HL-60 (cell line): ENCODE measurements around the gene SLC9C2.

Source experiments
- DNase-seq, 2 experiments: peaks; one replicate each; pipeline ENCODE4 v3.0.0-alpha.2; 2010 to 2020; ENCODE audit warnings: low read depth in 1 of 2, low spot score in 1 of 2
- H3K27ac ChIP-seq: fragments of 250-450 bp; sonication (Bioruptor Pico); replicated peaks from 2 replicates; pipeline ENCODE4 v1.5.1; 2020; ENCODE audit warnings: mild to moderate bottlenecking, moderate library complexity
- H3K27me3 ChIP-seq: fragments of 250-450 bp; sonication (Bioruptor Pico); 2 replicates; pipeline ENCODE4 v1.5.1; 2021; ENCODE audit warnings: mild to moderate bottlenecking, moderate library complexity; ENCODE audit not compliant: insufficient read depth, poor library complexity, severe bottlenecking
- H3K4me3 ChIP-seq: replicated peaks from 2 replicates; pipeline ENCODE4 v1.5.1; 2011; ENCODE audit warnings: mild to moderate bottlenecking, control low read depth, low read length; ENCODE audit not compliant: insufficient read depth
- GABPA ChIP-seq: IDR thresholded peaks from 2 replicates; pipeline ENCODE4 v1.6.1; 2012; ENCODE audit warnings: low read depth
- POLR2AphosphoS5 ChIP-seq: IDR thresholded peaks from 2 replicates; pipeline ENCODE4 v1.6.1; 2012; ENCODE audit warnings: low read depth
- SPI1 ChIP-seq: IDR thresholded peaks from 2 replicates; pipeline ENCODE4 v1.6.1; 2012; ENCODE audit warnings: low read depth, mild to moderate bottlenecking, borderline replicate concordance
- TF ChIP-seq, protein P1 (sequence below): IDR thresholded peaks from 2 replicates; pipeline ENCODE4 v1.6.1; 2012; ENCODE audit warnings: low read depth; ENCODE audit not compliant: insufficient replicate concordance
- TF ChIP-seq, protein P2 (sequence below): IDR thresholded peaks from one replicate; pipeline ENCODE4 v1.5.1; 2011; ENCODE audit warnings: low read length, control low read depth, inconsistent platforms; ENCODE audit not compliant: insufficient read depth

SLC9C2 gene

DNA sequence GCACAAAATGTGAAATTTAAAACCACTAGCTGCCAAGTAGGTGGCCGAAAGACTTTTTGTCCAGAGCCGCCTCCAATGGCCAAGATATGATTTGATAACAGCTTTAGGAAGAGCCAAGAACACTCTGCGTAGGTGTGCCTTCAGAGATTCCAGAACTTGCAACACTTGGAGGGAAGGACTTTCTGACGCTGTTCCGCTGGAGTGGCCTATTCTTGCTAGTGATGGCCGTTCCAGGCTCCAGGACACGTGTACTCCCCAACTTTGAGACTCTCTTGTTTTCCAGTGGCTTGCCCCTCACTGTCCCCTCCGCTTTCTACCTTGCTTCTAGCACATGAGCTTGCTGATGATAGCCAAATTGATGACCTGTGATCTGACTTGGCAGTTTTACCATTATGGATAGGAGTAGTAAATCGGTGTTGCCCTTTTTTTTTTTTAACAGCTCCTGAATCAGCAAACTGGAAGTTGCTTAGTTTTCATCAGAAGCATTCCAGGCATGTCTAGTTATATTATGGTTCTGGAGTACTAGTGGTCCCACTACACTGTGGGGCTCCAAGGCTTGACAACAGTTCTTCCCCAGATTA lies 124.7 kb downstream of the SLC9C2 start:
- Histone ChIP-seq H3K27ac (peak overlapping the region; percentile 89), H3K4me3 (peak overlapping the region; percentile 88), H3K27me3 (no peaks in the 10 kb centered on the region)
- TF ChIP-seq, protein P1, sequence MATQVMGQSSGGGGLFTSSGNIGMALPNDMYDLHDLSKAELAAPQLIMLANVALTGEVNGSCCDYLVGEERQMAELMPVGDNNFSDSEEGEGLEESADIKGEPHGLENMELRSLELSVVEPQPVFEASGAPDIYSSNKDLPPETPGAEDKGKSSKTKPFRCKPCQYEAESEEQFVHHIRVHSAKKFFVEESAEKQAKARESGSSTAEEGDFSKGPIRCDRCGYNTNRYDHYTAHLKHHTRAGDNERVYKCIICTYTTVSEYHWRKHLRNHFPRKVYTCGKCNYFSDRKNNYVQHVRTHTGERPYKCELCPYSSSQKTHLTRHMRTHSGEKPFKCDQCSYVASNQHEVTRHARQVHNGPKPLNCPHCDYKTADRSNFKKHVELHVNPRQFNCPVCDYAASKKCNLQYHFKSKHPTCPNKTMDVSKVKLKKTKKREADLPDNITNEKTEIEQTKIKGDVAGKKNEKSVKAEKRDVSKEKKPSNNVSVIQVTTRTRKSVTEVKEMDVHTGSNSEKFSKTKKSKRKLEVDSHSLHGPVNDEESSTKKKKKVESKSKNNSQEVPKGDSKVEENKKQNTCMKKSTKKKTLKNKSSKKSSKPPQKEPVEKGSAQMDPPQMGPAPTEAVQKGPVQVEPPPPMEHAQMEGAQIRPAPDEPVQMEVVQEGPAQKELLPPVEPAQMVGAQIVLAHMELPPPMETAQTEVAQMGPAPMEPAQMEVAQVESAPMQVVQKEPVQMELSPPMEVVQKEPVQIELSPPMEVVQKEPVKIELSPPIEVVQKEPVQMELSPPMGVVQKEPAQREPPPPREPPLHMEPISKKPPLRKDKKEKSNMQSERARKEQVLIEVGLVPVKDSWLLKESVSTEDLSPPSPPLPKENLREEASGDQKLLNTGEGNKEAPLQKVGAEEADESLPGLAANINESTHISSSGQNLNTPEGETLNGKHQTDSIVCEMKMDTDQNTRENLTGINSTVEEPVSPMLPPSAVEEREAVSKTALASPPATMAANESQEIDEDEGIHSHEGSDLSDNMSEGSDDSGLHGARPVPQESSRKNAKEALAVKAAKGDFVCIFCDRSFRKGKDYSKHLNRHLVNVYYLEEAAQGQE: no peak
- TF ChIP-seq, protein P2, sequence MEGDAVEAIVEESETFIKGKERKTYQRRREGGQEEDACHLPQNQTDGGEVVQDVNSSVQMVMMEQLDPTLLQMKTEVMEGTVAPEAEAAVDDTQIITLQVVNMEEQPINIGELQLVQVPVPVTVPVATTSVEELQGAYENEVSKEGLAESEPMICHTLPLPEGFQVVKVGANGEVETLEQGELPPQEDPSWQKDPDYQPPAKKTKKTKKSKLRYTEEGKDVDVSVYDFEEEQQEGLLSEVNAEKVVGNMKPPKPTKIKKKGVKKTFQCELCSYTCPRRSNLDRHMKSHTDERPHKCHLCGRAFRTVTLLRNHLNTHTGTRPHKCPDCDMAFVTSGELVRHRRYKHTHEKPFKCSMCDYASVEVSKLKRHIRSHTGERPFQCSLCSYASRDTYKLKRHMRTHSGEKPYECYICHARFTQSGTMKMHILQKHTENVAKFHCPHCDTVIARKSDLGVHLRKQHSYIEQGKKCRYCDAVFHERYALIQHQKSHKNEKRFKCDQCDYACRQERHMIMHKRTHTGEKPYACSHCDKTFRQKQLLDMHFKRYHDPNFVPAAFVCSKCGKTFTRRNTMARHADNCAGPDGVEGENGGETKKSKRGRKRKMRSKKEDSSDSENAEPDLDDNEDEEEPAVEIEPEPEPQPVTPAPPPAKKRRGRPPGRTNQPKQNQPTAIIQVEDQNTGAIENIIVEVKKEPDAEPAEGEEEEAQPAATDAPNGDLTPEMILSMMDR: no peak
- TF ChIP-seq POLR2AphosphoS5 (no peak), GABPA (no peak), SPI1 (no peak)
- peak; percentile 12 to 37 for DNase-seq

DNA sequence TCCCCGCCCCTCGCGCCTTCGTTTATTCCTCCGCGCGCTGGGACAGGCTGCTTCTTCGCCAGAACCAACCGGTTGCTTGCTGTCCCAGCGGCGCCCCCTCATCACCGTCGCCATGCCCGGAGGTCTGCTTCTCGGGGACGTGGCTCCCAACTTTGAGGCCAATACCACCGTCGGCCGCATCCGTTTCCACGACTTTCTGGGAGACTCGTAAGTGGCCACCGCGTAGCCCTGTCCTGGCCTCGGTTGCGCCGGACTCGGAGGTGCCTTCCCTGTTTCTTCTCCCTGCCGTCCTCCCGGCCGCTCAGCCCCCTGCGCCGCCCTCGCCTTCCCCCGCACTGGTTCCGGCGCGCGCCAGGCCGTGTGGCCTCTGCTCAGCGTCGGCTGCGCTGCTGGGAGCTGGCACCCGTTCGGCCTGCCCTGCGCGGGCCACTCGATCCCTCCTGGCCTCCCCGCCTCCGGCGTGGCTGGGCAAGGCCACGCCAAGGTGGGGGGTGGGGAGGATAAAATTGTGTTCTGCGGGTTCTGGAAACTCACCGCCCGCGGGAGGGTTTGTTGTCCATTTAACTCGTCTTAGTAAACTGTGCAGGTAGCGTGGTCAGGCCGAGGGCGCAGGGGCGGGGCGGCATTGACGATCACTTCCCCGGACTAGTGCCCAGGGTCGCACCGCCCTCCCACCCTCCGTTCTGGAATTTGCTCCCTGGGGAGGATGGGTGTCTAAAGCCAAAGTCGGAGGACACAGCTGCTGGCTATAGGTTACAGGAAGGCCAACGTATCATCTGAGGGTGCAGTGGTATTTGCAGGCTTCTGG lies 125.4 kb downstream of the SLC9C2 start, which contains the start of gene PRDX6:
PRDX6 (plus strand) TSS at position 50 of the 808 bp plus-strand sequence; CDS start at position 113, 63 bp downstream.
- DNase-seq: peak; percentile 68 to 79
- Histone ChIP-seq H3K27me3 (no peaks in the 10 kb centered on the region), H3K27ac (peak within 1 kb of the TSS; percentile 89), H3K4me3 (peak within 1 kb of the TSS; percentile 88)
- TF ChIP-seq, protein P1: peak; percentile 34
- TF ChIP-seq GABPA (no peak), SPI1 (no peak), POLR2AphosphoS5 (peak; percentile 59)

DNA sequence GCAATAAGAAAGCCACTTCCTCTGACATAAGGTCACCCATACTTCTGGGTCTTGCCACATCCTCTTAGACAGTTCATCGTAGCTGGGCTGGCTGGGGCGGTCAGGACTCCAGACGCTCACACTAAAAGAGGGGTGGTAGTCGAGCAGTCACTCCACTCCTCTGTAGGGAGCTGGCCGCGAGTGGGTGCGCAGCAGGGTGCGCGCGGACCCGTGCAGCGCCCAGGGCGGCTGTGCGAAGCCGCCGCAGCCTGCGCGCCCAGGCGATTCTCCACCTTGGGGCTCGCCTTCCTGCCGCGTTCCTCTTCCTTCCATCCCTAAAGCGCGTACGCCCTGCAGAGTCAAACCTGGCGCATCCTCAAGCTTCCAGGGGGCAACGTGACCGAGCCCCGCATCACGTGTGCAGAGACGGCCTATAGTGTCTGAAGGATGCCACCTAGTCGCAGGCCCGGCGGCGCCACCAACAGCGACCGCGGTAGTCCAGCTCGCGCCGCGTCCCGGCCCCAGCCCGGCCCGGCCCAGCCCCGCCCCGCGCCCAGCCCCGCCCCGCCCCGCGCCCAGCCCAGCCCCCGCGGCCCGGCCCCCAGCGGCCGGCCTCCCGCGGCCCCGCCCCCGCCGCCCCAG lies 126.1 kb downstream of the SLC9C2 start:
- Histone ChIP-seq H3K27me3 (no peaks in the 10 kb centered on the region), H3K27ac (peak overlapping the region; percentile 89), H3K4me3 (peak overlapping the region; percentile 88)
- peak; percentile 82; the same call in 1 of the 2 replicates for TF ChIP-seq POLR2AphosphoS5
- TF ChIP-seq SPI1: peak; percentile 81
- TF ChIP-seq, protein P2: no peak
- TF ChIP-seq, protein P1: peak; percentile 68
- TF ChIP-seq GABPA: peak; percentile 35; the same call in 1 of the 2 replicates
- DNase-seq: peak; percentile 88
